ENCODE data around the gene GALNT6. TPM values are rescaled to one million over a fixed set of nuclear protein-coding genes. Genes with fewer than 3 reads are reported as not detected.
"Not testable (repeated sequence)": the region's sequence is repeated elsewhere in the genome, so short reads cannot be mapped to it uniquely, and the experiment has no call there.

GALNT6 gene
- total RNA-seq, 2 donors from 2014 or later = 7.0 to 12.6 TPM

- not testable (repeated sequence) for H3K9me3 ChIP-seq (ENCODE audit: control insufficient read depth, low read length, poor library complexity, severe bottlenecking); DNase-seq; H3K27me3 Mint-ChIP-seq; ATAC-seq
- H3K4me1 Mint-ChIP-seq = peaks cover 66% of the 10 kb centered on the region
- H3K36me3 Mint-ChIP-seq (ENCODE audit: low read depth) = peaks cover 19% of the 10 kb centered on the region
- peak overlapping the region; percentile 98 for H3K27ac Mint-ChIP-seq
- H3K4me3 Mint-ChIP-seq = peak overlapping the region; percentile 88
These were observed 73.0 kb downstream of the GALNT6 start for GRCh38 chr12:51318057-51318806.

- no peaks in the 10 kb centered on the region for H3K9me3 ChIP-seq (ENCODE audit: control insufficient read depth, low read length, poor library complexity, severe bottlenecking)
- Mint-ChIP-seq H3K36me3 (ENCODE audit: low read depth) (peaks cover 14% of the 10 kb centered on the region), H3K27me3 (no peaks in the 10 kb centered on the region), H3K4me1 (peaks cover 43% of the 10 kb centered on the region), H3K27ac (peak overlapping the region; percentile 88), H3K4me3 (no peak overlapping the region)
- no peak for DNase-seq
- no peak for ATAC-seq
These were observed 79.8 kb downstream of the GALNT6 start for GRCh38 chr12:51311389-51311788.

- no peaks in the 10 kb centered on the region for H3K9me3 ChIP-seq (ENCODE audit: control insufficient read depth, low read length, poor library complexity, severe bottlenecking)
- no peak overlapping the region for H3K4me3 Mint-ChIP-seq
- DNase-seq (no peak), ATAC-seq (no peak)
- no peaks in the 10 kb centered on the region for H3K27me3 Mint-ChIP-seq
- peak overlapping the region; percentile 88 for H3K27ac Mint-ChIP-seq
- peaks cover 41% of the 10 kb centered on the region for H3K4me1 Mint-ChIP-seq
- H3K36me3 Mint-ChIP-seq (ENCODE audit: low read depth) = peaks cover 16% of the 10 kb centered on the region
These were observed 83.3 kb downstream of the GALNT6 start for GRCh38 chr12:51307655-51308593.

- Mint-ChIP-seq H3K36me3 (ENCODE audit: low read depth) (peaks cover 17% of the 10 kb centered on the region), H3K27ac (no peak overlapping the region), H3K27me3 (no peaks in the 10 kb centered on the region), H3K4me3 (no peak overlapping the region), H3K4me1 (peaks cover 41% of the 10 kb centered on the region)
- DNase-seq = no peak
- no peaks in the 10 kb centered on the region for H3K9me3 ChIP-seq (ENCODE audit: control insufficient read depth, low read length, poor library complexity, severe bottlenecking)
- no peak for ATAC-seq
These were observed 84.7 kb downstream of the GALNT6 start for GRCh38 chr12:51306507-51306906.

Other genes with a start within 250 kb of the GALNT6 start
- gene TFCP2, start 218.3 kb downstream of the GALNT6 start, total RNA-seq = 10 to 100 TPM; 15.7 to 20.5 TPM
- 10 to 100 TPM; 22.5 to 32.8 TPM for gene POU6F1, start 173.3 kb downstream of the GALNT6 start, total RNA-seq
- 100 to 1,000 TPM; 273 to 335 TPM for gene DAZAP2, start 152.6 kb downstream of the GALNT6 start, total RNA-seq
- gene SMAGP, start 121.0 kb downstream of the GALNT6 start, total RNA-seq = 1 to 10 TPM; 1.9 to 3.4 TPM
- gene BIN2, start 67.2 kb downstream of the GALNT6 start, total RNA-seq = 100 to 1,000 TPM; 216 to 233 TPM
- under 1 TPM in 1 of 2 donors, not detected in 1; 0.50 TPM for gene CELA1, start 44.7 kb downstream of the GALNT6 start, total RNA-seq
- 1 to 10 TPM in 1 of 2 donors, under 1 TPM in 1; 0.83 to 1.6 TPM for gene SLC4A8, start 33.4 kb upstream of the GALNT6 start, total RNA-seq
- under 1 TPM; 0.35 to 0.47 TPM for gene SCN8A, start 199.8 kb upstream of the GALNT6 start, total RNA-seq